HEK293T (cell line): ENCODE measurements around the gene MYBPC2.

ENCODE experiments used
- BHLHE40 ChIP-seq: fragments of 450-650 bp; IDR thresholded peaks from 2 replicates; pipeline ENCODE4 v1.6.1; 2016; ENCODE audit warnings: mild to moderate bottlenecking, moderate library complexity, borderline replicate concordance
- CTBP1 ChIP-seq: fragments of 450-650 bp; IDR thresholded peaks from 2 replicates; pipeline ENCODE4 v1.6.1; 2016; ENCODE audit warnings: borderline replicate concordance
- ELF4 ChIP-seq: fragments of 450-650 bp; IDR thresholded peaks from 2 replicates; pipeline ENCODE4 v1.6.1; 2017; ENCODE audit warnings: antibody characterized with exemption
- FOXM1 ChIP-seq: fragments of 450-650 bp; IDR thresholded peaks from 2 replicates; pipeline ENCODE4 v1.6.1; 2017; ENCODE audit warnings: mild to moderate bottlenecking, borderline replicate concordance
- NFRKB ChIP-seq: fragments of 450-650 bp; IDR thresholded peaks from 2 replicates; pipeline ENCODE4 v1.6.1; 2016; ENCODE audit warnings: mild to moderate bottlenecking, moderate library complexity
- SP1 ChIP-seq: fragments of 450-650 bp; IDR thresholded peaks from 2 replicates; pipeline ENCODE4 v1.6.1; 2017
- SUZ12 ChIP-seq: fragments of 450-650 bp; IDR thresholded peaks from 2 replicates; pipeline ENCODE4 v1.6.1; 2016; ENCODE audit warnings: mild to moderate bottlenecking
- TARDBP ChIP-seq: fragments of 450-650 bp; IDR thresholded peaks from 2 replicates; pipeline ENCODE4 v1.6.1; 2016

DNA sequence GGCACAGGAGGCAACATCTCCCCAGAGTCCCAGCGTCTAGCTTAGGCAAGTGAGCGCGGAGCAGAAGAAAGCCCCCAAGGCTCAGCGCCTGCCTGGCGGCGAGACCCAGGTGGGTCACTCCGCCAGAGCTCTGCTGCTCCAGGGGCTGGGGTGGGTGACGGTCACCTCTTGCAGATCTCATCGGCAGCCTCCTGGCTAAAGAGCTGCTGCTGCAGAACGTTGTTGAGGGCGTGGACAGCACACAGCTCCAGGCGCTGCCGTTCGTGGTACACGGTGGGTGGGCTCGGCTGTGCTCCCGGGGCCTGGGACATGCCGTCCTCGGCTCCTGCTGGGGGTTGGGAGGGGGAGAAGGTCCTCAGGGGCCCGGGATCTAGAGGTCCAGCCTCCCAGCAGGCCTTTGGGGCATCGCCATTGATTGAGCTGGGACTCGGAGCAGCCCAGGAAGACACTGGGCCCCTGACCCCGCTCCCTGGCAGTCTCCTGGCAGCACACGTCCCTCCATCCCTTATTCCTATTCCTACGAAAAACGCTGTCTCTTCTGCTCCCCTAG lies 77.5 kb downstream of the MYBPC2 start:
- TF ChIP-seq CTBP1, result no peak
- TF ChIP-seq SUZ12, result no peak
- TF ChIP-seq BHLHE40, result no peak
- TF ChIP-seq NFRKB, result no peak
- TF ChIP-seq FOXM1, result no peak
- no peak for TF ChIP-seq TARDBP
- TF ChIP-seq ELF4, result no peak
- no peak for TF ChIP-seq SP1
